ENCODE measurements around the gene ACTR8.

ACTR8 gene

GRCh38 chr3:53863145-53863544 is 18.8 kb downstream of the ACTR8 start:
- no peak for DNase-seq

GRCh38 chr3:53862241-53862640 is 19.7 kb downstream of the ACTR8 start:
- no peak for DNase-seq

GRCh38 chr3:53860196-53860595 is 21.8 kb downstream of the ACTR8 start:
- no peak for DNase-seq

- no peak for DNase-seq
These were observed 22.8 kb downstream of the ACTR8 start for GRCh38 chr3:53859178-53859577.

DNA sequence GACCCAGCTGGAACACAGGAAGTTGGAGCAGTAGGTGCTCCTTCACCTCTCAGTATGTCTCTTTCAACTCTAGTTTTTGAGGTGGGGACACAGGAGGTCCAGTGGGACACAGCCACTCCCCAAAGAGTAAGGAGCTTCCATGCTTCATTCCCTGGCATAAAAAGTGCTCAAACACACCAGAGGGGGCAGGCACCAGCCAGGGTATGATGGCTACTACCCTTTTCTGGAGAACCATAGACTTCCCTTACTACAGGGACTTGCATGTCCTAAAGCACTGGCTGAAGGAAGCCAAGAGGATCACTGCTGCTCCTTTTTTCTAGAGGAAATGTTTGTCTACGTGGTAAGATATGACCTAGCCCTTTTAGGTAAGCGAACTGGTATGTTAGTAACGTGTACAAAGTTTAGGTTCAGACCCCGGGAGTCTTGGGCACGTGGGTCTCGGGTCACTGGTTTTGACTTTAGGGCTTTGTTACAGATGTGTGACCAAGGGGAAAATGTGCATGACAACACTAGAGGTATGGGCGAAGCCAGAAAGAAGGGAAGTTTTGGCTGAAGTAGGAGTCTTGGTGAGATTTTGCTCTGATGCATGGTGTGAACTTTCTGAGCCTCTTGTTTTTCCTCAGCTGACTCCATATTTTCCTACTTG is 23.7 kb downstream of the ACTR8 start:
- no peak for DNase-seq

DNA sequence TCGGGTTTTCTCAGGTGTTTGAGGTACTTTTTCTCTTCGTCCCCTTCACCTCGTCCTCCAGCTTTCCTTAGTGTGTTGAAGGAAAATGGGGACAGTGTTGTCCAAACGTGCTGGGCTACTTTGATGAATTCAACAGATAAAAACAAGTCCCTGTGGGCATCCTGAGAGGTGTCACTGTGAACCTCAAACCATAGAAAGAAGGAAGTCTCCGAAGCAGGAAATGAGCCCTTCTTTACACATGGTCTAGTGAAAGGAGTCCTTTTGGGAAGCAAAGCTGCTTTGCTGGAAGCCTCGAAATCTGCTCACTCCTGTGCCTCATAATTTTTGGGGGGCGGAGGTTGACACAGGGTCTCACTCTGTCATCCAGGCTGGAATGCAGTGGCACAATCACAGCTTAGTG is 25.0 kb downstream of the ACTR8 start:
- no peak for DNase-seq

GRCh38 chr3:53850895-53851294 is 31.1 kb downstream of the ACTR8 start:
- DNase-seq, result no peak

GRCh38 chr3:53849916-53850315 is 32.0 kb downstream of the ACTR8 start:
- no peak for DNase-seq

GRCh38 chr3:53846851-53847155 is 35.1 kb downstream of the ACTR8 start:
- no peak for DNase-seq

DNA sequence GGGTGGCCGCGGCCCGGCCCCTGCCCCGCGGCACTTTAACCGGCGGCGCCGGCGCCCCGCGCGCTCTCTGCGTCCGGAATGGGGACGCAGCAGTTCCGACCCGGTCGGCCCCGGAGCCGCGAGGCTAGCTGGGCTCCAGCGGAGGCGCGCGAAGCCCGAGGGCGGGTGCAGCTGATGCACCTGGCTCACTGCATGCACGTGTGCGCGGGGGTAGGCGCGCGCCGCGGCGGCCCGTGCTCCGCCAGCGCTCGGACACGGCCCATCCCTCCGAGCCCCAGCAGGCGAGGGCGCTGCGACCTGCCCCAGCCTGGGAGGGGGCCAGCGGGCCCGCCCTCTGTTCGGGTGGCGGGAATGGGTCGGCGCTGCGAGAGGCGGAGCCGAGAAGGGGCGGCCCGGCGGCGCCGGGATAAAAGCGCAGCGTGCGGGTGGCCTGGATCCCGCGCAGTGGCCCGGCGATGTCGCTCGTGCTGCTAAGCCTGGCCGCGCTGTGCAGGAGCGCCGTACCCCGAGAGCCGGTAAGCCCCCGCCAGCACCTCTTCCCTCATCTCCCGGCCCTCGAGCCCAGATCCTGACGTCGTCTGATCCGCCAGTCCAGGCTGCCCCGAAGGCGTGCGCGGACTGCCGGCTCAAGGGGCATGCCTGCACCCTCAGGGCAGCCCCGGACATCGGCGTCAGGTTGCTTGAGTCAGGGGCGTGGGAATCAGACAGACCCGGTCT is 35.7 kb downstream of the ACTR8 start, which contains the start of the genes CHDH and IL17RB:
CHDH (minus strand) TSS at position 286 of the 717 bp plus-strand sequence. CDS start 22,411 bp downstream, outside the sequence.
IL17RB (plus strand) TSS at position 435 of the 717 bp plus-strand sequence; CDS start at position 456, 21 bp downstream.
- peak; percentile 76 for DNase-seq

DNA sequence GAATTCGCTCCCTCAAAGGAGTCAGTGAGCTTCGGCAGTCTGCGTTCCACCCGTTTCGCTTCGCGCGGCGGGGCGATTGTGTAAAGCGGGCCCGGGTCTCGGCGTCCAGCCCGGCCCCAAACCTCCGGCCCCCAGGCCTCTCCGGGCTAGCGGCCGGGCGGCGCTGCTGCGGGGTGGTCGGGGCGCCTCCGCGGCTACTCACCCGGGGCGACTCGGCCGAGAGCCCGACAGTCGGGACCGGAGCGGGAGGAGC is 36.1 kb downstream of the ACTR8 start:
- DNase-seq, result no peak

GRCh38 chr3:53845103-53845880 is 36.7 kb downstream of the ACTR8 start:
- DNase-seq, result peak; percentile 74

DNA sequence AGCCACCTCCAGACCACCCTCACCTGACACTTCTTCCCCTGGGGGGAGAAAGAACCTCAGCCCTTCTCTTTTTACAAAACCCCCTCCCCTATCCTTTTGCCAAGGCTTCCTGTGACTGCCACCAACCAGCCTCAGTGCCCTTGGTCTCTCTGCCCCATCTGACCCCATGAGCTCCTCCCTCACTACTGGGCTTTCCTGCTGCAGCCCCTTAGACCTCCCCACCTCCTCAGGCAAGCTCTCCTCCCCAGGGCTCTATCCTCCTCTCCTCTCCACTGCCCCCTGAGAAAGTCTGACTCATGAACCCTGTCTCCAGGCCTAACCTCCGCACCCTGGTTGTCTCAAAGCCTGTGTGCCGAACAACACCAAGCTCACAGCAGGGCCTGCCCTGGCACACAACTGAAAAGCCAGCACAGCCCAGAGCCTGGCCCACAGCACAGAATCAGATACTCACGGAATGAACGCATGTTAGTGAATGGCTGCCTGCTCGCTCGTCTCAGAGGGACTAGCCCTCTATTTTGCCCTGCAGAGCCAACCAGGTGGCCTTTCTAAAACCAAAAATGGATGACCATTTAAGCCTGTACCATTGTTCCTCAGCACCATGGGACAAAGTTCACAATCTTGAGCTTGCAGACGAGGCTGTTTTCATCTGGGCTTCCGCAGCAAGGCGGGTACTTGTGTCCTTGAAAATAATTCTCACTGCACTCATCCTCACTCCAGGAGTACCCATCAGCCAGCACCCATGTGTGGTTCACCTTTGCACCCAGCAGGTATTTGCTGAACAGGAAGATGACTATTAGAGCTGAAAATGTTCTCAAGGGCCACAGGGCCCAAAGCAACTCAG is 37.5 kb downstream of the ACTR8 start:
- no peak for DNase-seq

DNA sequence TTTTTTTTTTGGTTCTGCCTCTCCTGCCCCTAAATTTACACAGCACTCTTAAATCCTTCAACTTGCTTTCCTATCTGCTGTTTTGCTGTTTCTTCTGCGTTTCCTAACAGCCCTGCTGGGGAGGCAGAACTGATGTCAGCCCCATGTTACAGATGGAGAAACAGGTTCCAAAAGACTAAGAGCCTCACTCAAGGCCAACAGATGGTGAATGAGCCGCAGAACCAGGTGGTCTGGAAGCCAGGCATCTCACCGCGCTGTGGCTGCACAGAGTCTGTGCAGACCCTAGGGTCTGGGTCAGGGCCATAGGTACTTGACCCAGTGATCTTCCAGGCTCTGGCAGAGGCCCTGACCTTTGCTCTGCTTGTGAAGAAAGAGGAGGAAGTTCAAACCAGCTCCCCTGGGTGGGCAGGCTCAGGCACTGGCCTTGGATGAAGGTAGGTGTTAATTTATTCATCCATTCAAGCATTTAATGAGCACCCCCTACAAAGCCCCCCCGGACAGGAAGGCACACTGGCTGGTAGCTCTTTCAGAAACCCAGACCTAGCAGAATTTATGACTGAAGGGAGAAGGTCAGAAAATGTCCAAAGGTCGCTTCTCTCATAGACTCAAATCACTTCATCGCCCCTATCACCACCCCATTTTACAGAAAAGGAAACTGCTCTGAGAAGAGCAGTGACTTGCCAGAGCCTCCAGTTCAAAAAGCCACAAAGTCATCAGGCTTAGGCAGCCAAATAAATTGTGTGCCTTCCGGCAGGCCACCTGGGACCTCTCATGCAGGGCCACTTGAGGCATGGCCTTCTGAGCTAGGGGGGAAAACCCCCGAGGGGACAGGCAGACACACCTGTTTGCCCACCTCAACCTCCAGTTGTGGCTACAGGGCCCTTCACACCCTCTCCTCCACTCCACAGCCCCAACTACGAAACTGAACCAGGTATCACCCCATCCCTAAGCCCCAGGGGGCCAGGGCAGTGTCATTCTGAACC is 38.5 kb downstream of the ACTR8 start:
- no peak for DNase-seq

GRCh38 chr3:53842436-53843194 is 39.3 kb downstream of the ACTR8 start:
- peak; percentile 57 for DNase-seq

GRCh38 chr3:53841296-53841695 is 40.7 kb downstream of the ACTR8 start:
- no peak for DNase-seq

DNA sequence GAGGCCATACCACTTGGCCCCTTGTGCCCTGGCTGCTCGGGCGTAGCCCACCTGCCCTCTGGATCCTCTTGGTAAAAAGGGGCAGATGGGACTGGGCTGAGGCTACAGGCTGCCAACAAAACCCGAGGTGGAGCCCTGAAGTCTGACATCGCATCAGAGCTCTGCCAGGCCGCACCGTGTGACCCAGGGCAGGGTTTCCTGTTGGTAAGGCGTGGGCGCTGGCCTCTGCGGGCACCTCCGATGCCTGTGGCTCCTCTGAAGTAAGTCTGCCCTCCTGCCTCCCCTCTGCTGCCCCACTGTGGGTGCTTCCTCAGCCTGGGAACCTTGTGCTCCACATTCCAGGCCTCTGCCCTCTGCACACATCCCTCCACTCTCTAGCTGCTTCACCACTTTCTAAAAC is 44.6 kb downstream of the ACTR8 start:
- DNase-seq, result no peak

DNA sequence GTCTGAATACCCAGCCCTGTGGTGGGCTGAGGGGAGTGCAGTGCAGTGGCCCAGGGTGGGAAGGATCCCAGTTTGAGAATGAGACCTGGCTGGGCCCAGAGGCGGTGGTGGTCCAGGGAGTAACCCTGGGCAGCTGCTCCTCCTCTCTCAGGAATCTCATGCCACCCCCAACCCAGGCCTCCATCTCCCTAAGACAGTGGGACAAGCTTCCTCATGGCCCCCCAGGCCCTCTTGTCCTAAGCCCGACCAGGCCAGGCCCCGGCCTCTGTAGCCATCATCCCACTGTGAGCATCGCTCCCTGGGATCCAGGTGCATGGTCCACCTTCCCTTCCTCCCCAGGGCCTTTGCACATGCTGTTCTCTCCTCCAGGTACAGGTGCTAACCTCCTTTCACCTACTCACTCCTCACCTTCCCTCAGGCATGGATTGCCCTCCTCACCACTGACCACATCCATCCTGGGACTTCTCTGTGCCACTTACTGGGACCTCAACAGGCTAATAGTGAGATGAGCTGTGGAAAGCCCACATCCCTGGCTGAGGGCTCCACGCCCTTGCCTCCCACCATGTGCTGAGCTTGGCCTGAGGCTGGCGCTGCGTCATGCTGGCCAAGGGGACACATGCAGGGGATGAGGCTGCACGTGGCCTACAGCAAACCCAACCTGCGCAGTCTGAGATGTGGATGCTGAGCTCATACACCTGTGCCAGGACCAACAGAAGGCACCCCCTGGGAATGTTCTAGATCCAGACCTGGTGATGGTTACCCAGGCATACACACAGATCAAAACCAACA is 45.7 kb downstream of the ACTR8 start:
- no peak for DNase-seq

DNA sequence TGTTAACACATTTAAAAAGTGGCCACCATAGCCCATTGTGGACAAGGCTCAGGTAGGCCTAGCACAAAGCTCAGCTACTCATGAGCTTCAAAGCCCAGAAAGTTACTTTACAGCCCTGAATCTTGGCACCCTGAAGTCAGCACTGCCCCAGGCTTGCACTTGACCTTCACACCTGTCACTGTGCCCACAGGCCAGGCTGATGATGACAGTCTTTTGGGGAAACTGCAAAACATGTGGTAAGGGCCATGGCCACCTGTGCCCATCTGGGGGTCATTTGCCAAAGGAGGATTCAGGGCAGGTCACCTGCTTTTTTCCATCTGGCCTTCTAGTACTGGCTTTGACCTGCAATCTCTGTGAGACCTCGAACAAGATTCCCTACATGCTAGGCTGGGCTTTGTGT is 46.7 kb downstream of the ACTR8 start:
- no peak for DNase-seq

DNA sequence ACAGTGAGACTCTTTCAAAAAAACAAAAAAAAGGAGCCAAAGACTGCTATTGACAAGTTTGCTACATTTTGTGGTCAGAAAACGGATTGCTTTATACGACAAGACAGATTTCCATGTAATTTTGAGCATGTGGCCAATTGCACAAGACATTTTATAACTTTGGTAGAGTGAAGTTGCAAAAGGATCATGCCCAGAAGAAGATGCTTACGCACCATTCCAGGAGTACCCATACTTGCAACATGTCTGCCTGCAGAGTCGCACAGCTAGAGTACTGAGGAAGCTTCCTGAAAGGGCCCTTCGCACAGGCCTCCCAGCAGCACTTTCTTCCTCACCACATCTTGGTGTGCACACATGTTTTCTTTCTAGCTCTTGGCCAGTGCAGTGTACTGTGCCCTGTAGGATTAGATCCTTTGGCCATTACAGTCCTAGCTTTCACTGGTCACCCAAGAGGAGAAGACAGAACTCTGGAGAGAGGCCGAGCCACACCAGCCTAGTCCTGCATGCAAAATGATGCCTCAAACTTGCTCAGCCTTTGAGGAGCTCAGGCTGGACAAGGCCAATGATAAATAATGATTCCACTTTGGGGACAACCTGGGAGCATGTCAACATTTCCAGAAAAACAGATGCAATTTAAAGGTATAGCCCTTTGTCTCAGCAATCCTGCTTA is 47.4 kb downstream of the ACTR8 start:
- no peak for DNase-seq
